WTC11 (cell line): ENCODE results near the gene SPDYC. TPM values are rescaled to one million over a fixed set of nuclear protein-coding genes. Genes with fewer than 3 reads are reported as not detected.

Experiments used
- ATAC-seq: fragments of 200-7000 bp; cut with Tn5 transposase; 2 replicates; pipeline ENCODE4 v1.10.0; 2021; ENCODE audit warnings: mild to moderate bottlenecking, moderate library complexity
- CTCF ChIA-PET: fragments of 300-600 bp; sonication (Branson Sonifier 250); formaldehyde crosslinking; loops from one replicate; lab custom pipeline; 2021; ENCODE audit warnings: antibody characterized with exemption; lab: Charles Lee
- POLR2A ChIA-PET: fragments of 350-600 bp; sonication (Branson Sonifier 250); formaldehyde crosslinking; loops from one replicate; lab custom pipeline; 2021; ENCODE audit warnings: antibody characterized with exemption; lab: Charles Lee
- DNase-seq: peaks from one replicate; pipeline ENCODE4 v3.0.0; 2021; ENCODE audit warnings: low spot score
- H3K27ac Mint-ChIP-seq: 2 replicates; pipeline ENCODE4 v1.8.0; 2021; ENCODE audit warnings: mixed read lengths
- H3K27me3 Mint-ChIP-seq: 2 replicates; pipeline ENCODE4 v1.8.0; 2021; ENCODE audit warnings: low read depth, mild to moderate bottlenecking, moderate library complexity, mixed read lengths
- H3K36me3 Mint-ChIP-seq: 2 replicates; pipeline ENCODE4 v1.8.0; 2021; ENCODE audit warnings: mixed read lengths
- H3K4me1 Mint-ChIP-seq: 2 replicates; pipeline ENCODE4 v1.8.0; 2022; ENCODE audit warnings: mixed read lengths
- H3K4me3 Mint-ChIP-seq: 2 replicates; pipeline ENCODE4 v1.8.0; 2021; ENCODE audit warnings: mild to moderate bottlenecking, moderate library complexity, mixed read lengths
- H3K9me3 Mint-ChIP-seq: 2 replicates; pipeline ENCODE4 v1.8.0; 2021; ENCODE audit warnings: mixed read lengths
- ATF1 ChIP-seq: sonication (generic); formaldehyde crosslinking; IDR thresholded peaks from 2 replicates; pipeline ENCODE4 v1.8.1; 2023; ENCODE audit warnings: mild to moderate bottlenecking, moderate library complexity, missing genetic modification reagents
- CBFB ChIP-seq: sonication (generic); formaldehyde crosslinking; IDR thresholded peaks from 2 replicates; pipeline ENCODE4 v1.8.1; 2022; ENCODE audit warnings: mild to moderate bottlenecking, low read depth, missing genetic modification reagents
- FOXJ3 ChIP-seq: sonication (generic); formaldehyde crosslinking; IDR thresholded peaks from 2 replicates; pipeline ENCODE4 v1.9.0; 2021; ENCODE audit warnings: missing genetic modification reagents, mild to moderate bottlenecking, borderline replicate concordance
- FOXK1 ChIP-seq: sonication (generic); formaldehyde crosslinking; IDR thresholded peaks from 2 replicates; pipeline ENCODE4 v1.8.0; 2022; ENCODE audit warnings: mild to moderate bottlenecking, moderate library complexity, missing genetic modification reagents
- RORB ChIP-seq: fragments of 250-450 bp; sonication (Bioruptor Pico); IDR thresholded peaks from 2 replicates; pipeline ENCODE4 v1.9.0; 2021; ENCODE audit warnings: mild to moderate bottlenecking
- ZBTB21 ChIP-seq: sonication (generic); formaldehyde crosslinking; IDR thresholded peaks from 2 replicates; pipeline ENCODE4 v1.8.1; 2023; ENCODE audit warnings: mild to moderate bottlenecking, missing genetic modification reagents, borderline replicate concordance
- ZNF671 ChIP-seq: fragments of 250-450 bp; sonication (Bioruptor Pico); IDR thresholded peaks from 2 replicates; pipeline ENCODE4 v1.8.0; 2021; ENCODE audit warnings: mild to moderate bottlenecking
- total RNA-seq: library from RNA; stranded (reverse); gene quantifications from 3 replicates; pipeline ENCODE4 v1.2.3, GENCODE V29; 2021
- TF ChIP-seq, protein P1 (sequence below): fragments of 250-450 bp; sonication (Bioruptor Pico); IDR thresholded peaks from 2 replicates; pipeline ENCODE4 v2.1.2; 2022; ENCODE audit warnings: mild to moderate bottlenecking, moderate library complexity
- TF ChIP-seq, protein P2 (sequence below): sonication (generic); formaldehyde crosslinking; IDR thresholded peaks from 2 replicates; pipeline ENCODE4 v1.8.0; 2022; ENCODE audit warnings: mild to moderate bottlenecking, missing genetic modification reagents
- TF ChIP-seq, protein P3 (sequence below): fragments of 250-450 bp; sonication (Bioruptor Pico); IDR thresholded peaks from 2 replicates; pipeline ENCODE4 v1.9.0; 2021; ENCODE audit warnings: mild to moderate bottlenecking, borderline replicate concordance
- TF ChIP-seq, protein P4 (sequence below): sonication (generic); formaldehyde crosslinking; IDR thresholded peaks from 2 replicates; pipeline ENCODE4 v1.8.0; 2023; ENCODE audit warnings: mild to moderate bottlenecking, missing genetic modification reagents
- TF ChIP-seq, protein P5 (sequence below): fragments of 250-450 bp; sonication (Bioruptor Pico); conservative IDR thresholded peaks from 2 replicates; pipeline ENCODE4 v1.9.0; 2021; ENCODE audit warnings: mild to moderate bottlenecking

The SPDYC gene
- total RNA-seq, 1 experiment from 2014 or later = 0.35 TPM

DNA sequence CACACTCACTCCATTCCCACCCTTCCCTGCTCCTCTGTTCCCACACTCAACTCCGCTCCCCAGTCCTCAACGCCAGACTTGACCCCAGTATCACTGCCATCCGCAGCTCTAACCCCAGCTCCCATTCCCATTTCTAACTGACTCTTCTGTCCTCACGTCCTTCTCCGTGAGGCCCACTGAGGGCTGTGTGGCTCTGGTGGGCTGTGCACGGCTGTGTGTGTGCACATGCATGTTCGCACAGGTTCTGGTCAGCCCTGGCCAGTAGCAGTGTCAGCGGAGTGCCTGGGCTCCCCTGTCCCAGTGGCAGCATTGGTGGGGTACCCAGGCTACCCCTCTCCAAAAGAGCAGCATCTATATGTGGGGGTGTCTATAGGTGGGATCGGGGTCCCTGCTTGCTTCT, 16.7 kb downstream of the SPDYC start:
- ATAC-seq (no peak), DNase-seq (no peak)
- peaks cover 50% of the 10 kb centered on the region for H3K36me3 Mint-ChIP-seq
- CTCF ChIA-PET = interaction anchor here (0.9 to 1.8 kb wide), 2 partner anchors 26 to 76 kb away, joined by 3 to 10 read pairs; no protein-coding TSS in a partner anchor
- peaks cover 45% of the 10 kb centered on the region for H3K4me1 Mint-ChIP-seq
- POLR2A ChIA-PET = interaction anchor here (0.7 kb wide), 1 partner anchor 11 kb away, joined by 3 read pairs; no protein-coding TSS in a partner anchor
- no peaks in the 10 kb centered on the region for H3K9me3 Mint-ChIP-seq
- TF ChIP-seq ZBTB21 (CRISPR knock-in tag) = no peak
- TF ChIP-seq, protein P1, sequence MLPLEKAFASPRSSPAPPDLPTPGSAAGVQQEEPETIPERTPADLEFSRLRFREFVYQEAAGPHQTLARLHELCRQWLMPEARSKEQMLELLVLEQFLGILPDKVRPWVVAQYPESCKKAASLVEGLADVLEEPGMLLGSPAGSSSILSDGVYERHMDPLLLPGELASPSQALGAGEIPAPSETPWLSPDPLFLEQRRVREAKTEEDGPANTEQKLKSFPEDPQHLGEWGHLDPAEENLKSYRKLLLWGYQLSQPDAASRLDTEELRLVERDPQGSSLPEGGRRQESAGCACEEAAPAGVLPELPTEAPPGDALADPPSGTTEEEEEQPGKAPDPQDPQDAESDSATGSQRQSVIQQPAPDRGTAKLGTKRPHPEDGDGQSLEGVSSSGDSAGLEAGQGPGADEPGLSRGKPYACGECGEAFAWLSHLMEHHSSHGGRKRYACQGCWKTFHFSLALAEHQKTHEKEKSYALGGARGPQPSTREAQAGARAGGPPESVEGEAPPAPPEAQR (CRISPR knock-in tag) = no peak
- TF ChIP-seq, protein P2, sequence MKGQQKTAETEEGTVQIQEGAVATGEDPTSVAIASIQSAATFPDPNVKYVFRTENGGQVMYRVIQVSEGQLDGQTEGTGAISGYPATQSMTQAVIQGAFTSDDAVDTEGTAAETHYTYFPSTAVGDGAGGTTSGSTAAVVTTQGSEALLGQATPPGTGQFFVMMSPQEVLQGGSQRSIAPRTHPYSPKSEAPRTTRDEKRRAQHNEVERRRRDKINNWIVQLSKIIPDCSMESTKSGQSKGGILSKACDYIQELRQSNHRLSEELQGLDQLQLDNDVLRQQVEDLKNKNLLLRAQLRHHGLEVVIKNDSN = no peak
- TF ChIP-seq FOXJ3 (CRISPR knock-in tag) = no peak
- TF ChIP-seq, protein P3, sequence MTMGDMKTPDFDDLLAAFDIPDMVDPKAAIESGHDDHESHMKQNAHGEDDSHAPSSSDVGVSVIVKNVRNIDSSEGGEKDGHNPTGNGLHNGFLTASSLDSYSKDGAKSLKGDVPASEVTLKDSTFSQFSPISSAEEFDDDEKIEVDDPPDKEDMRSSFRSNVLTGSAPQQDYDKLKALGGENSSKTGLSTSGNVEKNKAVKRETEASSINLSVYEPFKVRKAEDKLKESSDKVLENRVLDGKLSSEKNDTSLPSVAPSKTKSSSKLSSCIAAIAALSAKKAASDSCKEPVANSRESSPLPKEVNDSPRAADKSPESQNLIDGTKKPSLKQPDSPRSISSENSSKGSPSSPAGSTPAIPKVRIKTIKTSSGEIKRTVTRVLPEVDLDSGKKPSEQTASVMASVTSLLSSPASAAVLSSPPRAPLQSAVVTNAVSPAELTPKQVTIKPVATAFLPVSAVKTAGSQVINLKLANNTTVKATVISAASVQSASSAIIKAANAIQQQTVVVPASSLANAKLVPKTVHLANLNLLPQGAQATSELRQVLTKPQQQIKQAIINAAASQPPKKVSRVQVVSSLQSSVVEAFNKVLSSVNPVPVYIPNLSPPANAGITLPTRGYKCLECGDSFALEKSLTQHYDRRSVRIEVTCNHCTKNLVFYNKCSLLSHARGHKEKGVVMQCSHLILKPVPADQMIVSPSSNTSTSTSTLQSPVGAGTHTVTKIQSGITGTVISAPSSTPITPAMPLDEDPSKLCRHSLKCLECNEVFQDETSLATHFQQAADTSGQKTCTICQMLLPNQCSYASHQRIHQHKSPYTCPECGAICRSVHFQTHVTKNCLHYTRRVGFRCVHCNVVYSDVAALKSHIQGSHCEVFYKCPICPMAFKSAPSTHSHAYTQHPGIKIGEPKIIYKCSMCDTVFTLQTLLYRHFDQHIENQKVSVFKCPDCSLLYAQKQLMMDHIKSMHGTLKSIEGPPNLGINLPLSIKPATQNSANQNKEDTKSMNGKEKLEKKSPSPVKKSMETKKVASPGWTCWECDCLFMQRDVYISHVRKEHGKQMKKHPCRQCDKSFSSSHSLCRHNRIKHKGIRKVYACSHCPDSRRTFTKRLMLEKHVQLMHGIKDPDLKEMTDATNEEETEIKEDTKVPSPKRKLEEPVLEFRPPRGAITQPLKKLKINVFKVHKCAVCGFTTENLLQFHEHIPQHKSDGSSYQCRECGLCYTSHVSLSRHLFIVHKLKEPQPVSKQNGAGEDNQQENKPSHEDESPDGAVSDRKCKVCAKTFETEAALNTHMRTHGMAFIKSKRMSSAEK (CRISPR knock-in tag) = no peak
- TF ChIP-seq FOXK1 (CRISPR knock-in tag) = no peak
- peak overlapping the region; percentile 73; the same call in 1 of the 2 replicates for H3K27ac Mint-ChIP-seq
- no peak overlapping the region for H3K4me3 Mint-ChIP-seq
- no peaks in the 10 kb centered on the region for H3K27me3 Mint-ChIP-seq

DNA sequence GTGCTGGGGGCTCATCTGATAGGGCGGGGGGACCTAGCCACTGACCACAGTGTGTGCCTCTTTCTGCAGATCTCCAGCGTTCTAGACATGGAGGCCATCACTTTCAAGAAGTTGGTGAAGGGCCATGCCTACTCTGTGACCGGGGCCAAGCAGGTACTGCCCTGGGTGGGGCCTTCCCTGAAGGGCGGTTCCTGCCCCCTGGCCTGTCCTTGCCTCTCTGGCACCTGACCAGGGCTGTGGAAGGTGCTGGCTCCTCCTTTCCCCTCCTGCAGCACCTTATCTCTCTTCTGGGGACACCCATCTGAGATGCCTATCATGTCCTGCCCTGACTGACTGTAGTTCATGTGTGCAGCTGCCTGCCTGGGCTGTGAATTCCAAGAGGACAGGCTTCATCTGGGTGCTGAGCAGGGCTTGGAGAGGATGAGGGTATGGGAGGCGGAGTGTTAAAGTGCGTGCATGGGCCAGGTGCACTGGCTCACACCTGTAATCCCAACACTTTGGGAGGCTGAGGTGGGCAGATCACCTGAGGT, 17.2 kb downstream of the SPDYC start:
- Mint-ChIP-seq H3K27me3 (no peaks in the 10 kb centered on the region), H3K4me1 (peaks cover 45% of the 10 kb centered on the region), H3K4me3 (no peak overlapping the region), H3K27ac (no peak overlapping the region), H3K9me3 (no peaks in the 10 kb centered on the region), H3K36me3 (peaks cover 56% of the 10 kb centered on the region)
- ChIA-PET CTCF (no interaction called here), POLR2A (no interaction called here)
- no peak for ATAC-seq
- no peak for DNase-seq
- TF ChIP-seq, protein P4, sequence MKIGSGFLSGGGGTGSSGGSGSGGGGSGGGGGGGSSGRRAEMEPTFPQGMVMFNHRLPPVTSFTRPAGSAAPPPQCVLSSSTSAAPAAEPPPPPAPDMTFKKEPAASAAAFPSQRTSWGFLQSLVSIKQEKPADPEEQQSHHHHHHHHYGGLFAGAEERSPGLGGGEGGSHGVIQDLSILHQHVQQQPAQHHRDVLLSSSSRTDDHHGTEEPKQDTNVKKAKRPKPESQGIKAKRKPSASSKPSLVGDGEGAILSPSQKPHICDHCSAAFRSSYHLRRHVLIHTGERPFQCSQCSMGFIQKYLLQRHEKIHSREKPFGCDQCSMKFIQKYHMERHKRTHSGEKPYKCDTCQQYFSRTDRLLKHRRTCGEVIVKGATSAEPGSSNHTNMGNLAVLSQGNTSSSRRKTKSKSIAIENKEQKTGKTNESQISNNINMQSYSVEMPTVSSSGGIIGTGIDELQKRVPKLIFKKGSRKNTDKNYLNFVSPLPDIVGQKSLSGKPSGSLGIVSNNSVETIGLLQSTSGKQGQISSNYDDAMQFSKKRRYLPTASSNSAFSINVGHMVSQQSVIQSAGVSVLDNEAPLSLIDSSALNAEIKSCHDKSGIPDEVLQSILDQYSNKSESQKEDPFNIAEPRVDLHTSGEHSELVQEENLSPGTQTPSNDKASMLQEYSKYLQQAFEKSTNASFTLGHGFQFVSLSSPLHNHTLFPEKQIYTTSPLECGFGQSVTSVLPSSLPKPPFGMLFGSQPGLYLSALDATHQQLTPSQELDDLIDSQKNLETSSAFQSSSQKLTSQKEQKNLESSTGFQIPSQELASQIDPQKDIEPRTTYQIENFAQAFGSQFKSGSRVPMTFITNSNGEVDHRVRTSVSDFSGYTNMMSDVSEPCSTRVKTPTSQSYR (CRISPR knock-in tag) = no peak
- TF ChIP-seq ATF1 (no peak), CBFB (CRISPR knock-in tag) (no peak), ZNF671 (CRISPR knock-in tag) (no peak), RORB (CRISPR knock-in tag) (no peak)
- TF ChIP-seq, protein P5, sequence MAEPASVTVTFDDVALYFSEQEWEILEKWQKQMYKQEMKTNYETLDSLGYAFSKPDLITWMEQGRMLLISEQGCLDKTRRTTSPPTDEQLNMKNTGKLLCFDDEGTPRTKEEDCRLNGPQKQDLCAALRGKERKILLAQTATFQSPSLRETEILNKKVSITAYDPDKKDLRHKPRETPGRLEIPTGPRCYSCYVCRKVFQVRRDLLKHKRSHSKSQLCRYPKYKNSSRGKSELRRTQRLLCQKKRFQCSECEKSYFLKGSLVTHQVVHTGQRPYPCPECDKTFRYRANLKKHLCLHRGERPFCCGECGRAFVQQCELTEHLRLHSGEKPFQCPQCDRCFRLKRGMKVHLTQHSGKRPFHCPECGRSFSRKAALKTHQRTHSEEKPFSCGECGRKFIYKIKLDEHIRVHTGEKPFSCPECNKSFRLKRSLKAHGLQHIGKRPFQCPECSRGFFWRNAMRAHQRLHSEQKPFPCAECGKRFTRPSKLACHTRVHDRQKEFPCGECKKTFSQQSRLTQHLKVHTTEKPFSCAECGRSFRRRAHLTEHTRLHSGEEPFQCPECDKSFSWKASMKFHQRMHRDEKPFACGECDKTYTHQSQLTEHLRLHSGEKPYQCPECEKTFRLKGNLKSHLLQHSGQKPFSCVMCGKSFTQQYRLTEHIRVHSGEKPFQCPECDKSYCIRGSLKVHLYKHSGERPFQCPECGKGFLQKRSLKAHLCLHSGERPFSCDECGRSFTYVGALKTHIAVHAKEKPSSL = no peak
